IMR-90 (cell line): ENCODE results near the gene STX18. TPM values are rescaled to one million over a fixed set of nuclear protein-coding genes. Genes with fewer than 3 reads are reported as not detected.

ENCODE experiments used
- ATAC-seq: fragments of 200-7000 bp; cut with Tn5 transposase; 2 replicates; pipeline ENCODE4 v1.9.1; 2020; ENCODE audit warnings: low read depth, mild to moderate bottlenecking, moderate library complexity
- BruUV-seq: library from RNA; stranded (reverse); fragments of 400-500 nt; replicated peaks from 2 replicates; lab custom pipeline; 2021; lab: Mats Ljungman, UMichigan
- CTCF ChIA-PET: fragments of 300-600 bp; formaldehyde crosslinking; extraction: SDS; loops from one replicate; lab custom pipeline; 2021; ENCODE audit warnings: antibody characterized with exemption; lab: Yijun Ruan, JAX
- POLR2A ChIA-PET: fragments of 300-600 bp; sonication (Branson Sonifier 250); formaldehyde crosslinking; loops from one replicate; lab custom pipeline; 2022; ENCODE audit warnings: antibody characterized with exemption; ENCODE audit not compliant: unreplicated experiment; lab: Charles Lee
- DNase-seq: peaks from one replicate; pipeline ENCODE4 v3.0.0; 2013
- H2AFZ ChIP-seq: replicated peaks from 2 replicates; pipeline ENCODE3; 2013; ENCODE audit warnings: low read length, mild to moderate bottlenecking; ENCODE audit not compliant: poor library complexity
- H2AK5ac ChIP-seq: 2 replicates; pipeline ENCODE4 v1.6.1; 2013; ENCODE audit warnings: low read depth, low read length, inconsistent platforms
- H2AK9ac ChIP-seq: replicated peaks from 2 replicates; pipeline ENCODE3; 2013; ENCODE audit warnings: mild to moderate bottlenecking, low read depth, low read length, moderate library complexity; ENCODE audit not compliant: poor library complexity
- H2BK120ac ChIP-seq: 2 replicates; pipeline ENCODE4 v1.6.1; 2013; ENCODE audit warnings: low read depth, low read length, inconsistent platforms
- H2BK15ac ChIP-seq: 3 replicates; pipeline ENCODE4 v1.6.1; 2013; ENCODE audit warnings: low read depth, low read length, inconsistent platforms
- H2BK20ac ChIP-seq: 2 replicates; pipeline ENCODE4 v1.6.1; 2013; ENCODE audit warnings: low read depth, mild to moderate bottlenecking, inconsistent platforms, low read length, moderate library complexity
- H2BK5ac ChIP-seq: 2 replicates; pipeline ENCODE4 v1.6.1; 2013; ENCODE audit warnings: mild to moderate bottlenecking, low read depth, low read length, inconsistent platforms; ENCODE audit not compliant: poor library complexity, severe bottlenecking
- H3K14ac ChIP-seq: replicated peaks from 2 replicates; pipeline ENCODE4 v1.6.1; 2013; ENCODE audit warnings: low read depth, low read length, inconsistent platforms
- H3K18ac ChIP-seq: 2 replicates; pipeline ENCODE4 v1.6.1; 2013; ENCODE audit warnings: low read depth, low read length, control low read depth
- H3K23ac ChIP-seq: 2 replicates; pipeline ENCODE4 v1.6.1; 2013; ENCODE audit warnings: low read depth, low read length, inconsistent platforms
- H3K27ac ChIP-seq: 2 replicates; pipeline ENCODE4 v1.5.1; 2013; ENCODE audit warnings: mild to moderate bottlenecking, control low read depth, low read length; ENCODE audit not compliant: insufficient read depth
- H3K27me3 ChIP-seq: 2 replicates; pipeline ENCODE4 v1.6.1; 2013; ENCODE audit warnings: low read length; ENCODE audit not compliant: control insufficient read depth, insufficient read depth
- H3K36me3 ChIP-seq: 2 replicates; pipeline ENCODE4 v1.6.1; 2013; ENCODE audit warnings: low read length, mixed read lengths; ENCODE audit not compliant: control insufficient read depth, insufficient read depth
- H3K4ac ChIP-seq: 2 replicates; pipeline ENCODE4 v1.6.1; 2013; ENCODE audit warnings: low read depth, low read length, inconsistent platforms
- H3K4me1 ChIP-seq: 2 replicates; pipeline ENCODE4 v1.6.1; 2013; ENCODE audit warnings: low read length, mixed read lengths; ENCODE audit not compliant: control insufficient read depth, insufficient read depth
- H3K4me2 ChIP-seq: 2 replicates; pipeline ENCODE4 v1.6.1; 2013; ENCODE audit warnings: low read depth, mild to moderate bottlenecking, control low read depth, low read length, moderate library complexity
- H3K4me3 ChIP-seq: 2 replicates; pipeline ENCODE4 v1.5.1; 2013; ENCODE audit warnings: low read depth, mild to moderate bottlenecking, control low read depth, low read length, moderate library complexity; ENCODE audit not compliant: insufficient read depth
- H3K56ac ChIP-seq: 2 replicates; pipeline ENCODE4 v1.6.1; 2013; ENCODE audit warnings: low read length, inconsistent platforms; ENCODE audit not compliant: insufficient read depth; ENCODE audit errors: extremely low read depth
- H3K79me1 ChIP-seq, 2 experiments: 2 replicates each; pipeline ENCODE4 v1.6.1; 2013; ENCODE audit warnings: low read length in 2 of 2, inconsistent platforms in 1 of 2, low read depth in 1 of 2
- H3K9ac ChIP-seq: 2 replicates; pipeline ENCODE4 v1.6.1; 2013; ENCODE audit warnings: low read depth, low read length, control low read depth
- H3K9me1 ChIP-seq: 2 replicates; pipeline ENCODE4 v1.6.1; 2013; ENCODE audit warnings: low read length, inconsistent platforms; ENCODE audit not compliant: insufficient read depth
- H3K9me3 ChIP-seq: 2 replicates; pipeline ENCODE4 v1.6.1; 2013; ENCODE audit warnings: low read length; ENCODE audit not compliant: control insufficient read depth, insufficient read depth
- H4K20me1 ChIP-seq: 2 replicates; pipeline ENCODE4 v1.6.1; 2013; ENCODE audit warnings: low read length, inconsistent platforms; ENCODE audit not compliant: insufficient read depth
- H4K5ac ChIP-seq: 2 replicates; pipeline ENCODE4 v1.6.1; 2013; ENCODE audit warnings: mild to moderate bottlenecking, low read depth, low read length, control low read depth
- H4K8ac ChIP-seq, 2 experiments: 2 replicates each; pipeline ENCODE4 v1.6.1; 2013; ENCODE audit warnings: low read depth in 2 of 2, low read length in 2 of 2, control low read depth in 1 of 2, inconsistent platforms in 1 of 2
- H4K91ac ChIP-seq: 2 replicates; pipeline ENCODE4 v1.6.1; 2013; ENCODE audit warnings: low read depth, low read length, inconsistent platforms; ENCODE audit not compliant: insufficient read depth
- BHLHE40 ChIP-seq: fragments of 150-350 bp; IDR thresholded peaks from 2 replicates; pipeline ENCODE4 v1.6.1; 2016; ENCODE audit warnings: mild to moderate bottlenecking, low read depth, low read length
- CTCF ChIP-seq: conservative IDR thresholded peaks from 2 replicates; pipeline ENCODE4 v1.5.1; 2012; ENCODE audit warnings: mild to moderate bottlenecking, low read depth, low read length, improper control_type of control experiment
- MAFK ChIP-seq: IDR thresholded peaks from 2 replicates; pipeline ENCODE4 v1.6.1; 2012; ENCODE audit warnings: low read depth, low read length, improper control_type of control experiment
- MAZ ChIP-seq: IDR thresholded peaks from 2 replicates; pipeline ENCODE4 v1.6.1; 2012; ENCODE audit warnings: low read depth, mild to moderate bottlenecking, low read length, improper control_type of control experiment, moderate library complexity, borderline replicate concordance
- MXI1 ChIP-seq: IDR thresholded peaks from 2 replicates; pipeline ENCODE4 v1.6.1; 2012; ENCODE audit warnings: low read depth, mild to moderate bottlenecking, low read length, moderate library complexity, borderline replicate concordance
- NFE2L2 ChIP-seq: fragments of 150-350 bp; IDR thresholded peaks from 2 replicates; pipeline ENCODE4 v1.6.1; 2016; ENCODE audit warnings: low read depth, mild to moderate bottlenecking, low read length
- POLR2A ChIP-seq: IDR thresholded peaks from 2 replicates; pipeline ENCODE4 v1.6.1; 2012; ENCODE audit warnings: mild to moderate bottlenecking, low read depth, low read length
- RCOR1 ChIP-seq: IDR thresholded peaks from 2 replicates; pipeline ENCODE4 v1.6.1; 2012; ENCODE audit warnings: mild to moderate bottlenecking, low read length, improper control_type of control experiment; ENCODE audit not compliant: insufficient replicate concordance
- RFX5 ChIP-seq: IDR thresholded peaks from 2 replicates; pipeline ENCODE4 v1.8.0; 2012; ENCODE audit warnings: low read depth, mild to moderate bottlenecking, low read length, moderate library complexity
- WGBS, 2 experiments: methylation state at CpG; one replicate each; pipeline versions ENCODE4 v1.1.5 to v1.1.7; 2013; ENCODE audit warnings: missing lambda C conversion rate in 2 of 2; ENCODE audit not compliant: insufficient read length in 1 of 2; ENCODE audit errors: extremely low coverage in 2 of 2; 5-methylcytosine and 5-hydroxymethylcytosine counted together
- dilution Hi-C: fragments of 300-500 bp; cut with HindIII; formaldehyde crosslinking; loops from one replicate; pipeline ENCODE4 v1.14.3; 2018; ENCODE audit warnings: low sequenced_read_pairs; ENCODE audit not compliant: unreplicated experiment
- in situ Hi-C: fragments of 300-500 bp; cut with MboI; formaldehyde crosslinking; loops from 3 replicates; pipeline ENCODE4 v1.14.3; 2019; ENCODE audit warnings: low sequenced_read_pairs, inconsistent platforms, mixed read lengths
- intact Hi-C: fragments of 100-400 bp; cut with micrococcal nuclease; formaldehyde crosslinking; loops from 2 replicates; pipeline ENCODE4 v1.10.0; 2022
- polyA plus RNA-seq, 3 experiments: library from polyadenylated mRNA; depleted of rRNA; stranded (reverse); fragments of >200 nt; gene quantifications; 2 replicates each; pipeline ENCODE4 v1.2.3, GENCODE V29; 2012; ENCODE audit warnings: low replicate concordance in 1 of 3
- total RNA-seq: library from RNA; depleted of rRNA; stranded (reverse); fragments of >200 nt; gene quantifications from 2 replicates; pipeline ENCODE4 v1.2.3, GENCODE V29; 2012
- TF ChIP-seq, protein P1 (sequence below): fragments of 150-350 bp; IDR thresholded peaks from 2 replicates; pipeline ENCODE4 v1.6.1; 2016; ENCODE audit warnings: low read depth, mild to moderate bottlenecking, low read length, moderate library complexity, borderline replicate concordance

The STX18 gene
- total and polyA plus RNA-seq, 2 of the 4 experiments (the other 2 are of a cell fraction) = 20.1 to 23.4 TPM

DNA sequence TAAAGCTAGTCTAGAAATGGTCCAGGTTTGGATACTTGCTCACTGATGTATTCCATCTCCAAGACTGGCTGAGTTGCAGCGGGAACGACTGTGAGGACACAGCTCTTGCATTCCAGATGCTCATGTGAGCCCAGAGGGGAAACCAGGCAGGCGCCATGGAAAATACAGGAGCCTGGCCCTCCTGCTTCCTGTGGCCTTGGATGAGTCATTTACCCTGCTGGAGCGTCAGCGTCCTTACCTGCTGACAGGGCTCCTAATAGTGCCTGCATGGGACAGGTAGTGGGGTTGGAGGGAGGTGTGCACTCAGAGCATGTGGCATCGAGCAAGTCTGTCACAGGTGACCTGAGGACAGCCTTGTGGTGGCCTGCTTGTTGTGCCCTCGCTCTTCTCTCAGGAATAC is 85.5 kb downstream of the STX18 start:
- no peaks in the 10 kb centered on the region for H3K27me3 ChIP-seq
- no peak overlapping the region for H2BK15ac ChIP-seq
- H4K5ac ChIP-seq = no peak overlapping the region
- peaks cover 10% of the 10 kb centered on the region for H3K4me1 ChIP-seq
- no peak for DNase-seq
- no peak overlapping the region for H3K9ac ChIP-seq
- 94% methylated on average over 2 of the region's 7 CpGs; no CpG with 5 or more reads in 1 of the 2 experiments for WGBS, 2 experiments
- no peak overlapping the region; the same call in 1 of the 2 replicates for H4K91ac ChIP-seq
- H3K14ac ChIP-seq = no peak overlapping the region
- H2AK9ac ChIP-seq = no peak overlapping the region
- no peak overlapping the region for H3K18ac ChIP-seq
- no peak overlapping the region for H2BK20ac ChIP-seq
- no TSS peak for BruUV-seq
- ChIA-PET POLR2A (no interaction called here), CTCF (interaction anchor here (1.5 kb wide), 1 partner anchor 17 kb away, joined by 3 read pairs; no protein-coding TSS in a partner anchor)
- H3K36me3 ChIP-seq = peaks cover 31% of the 10 kb centered on the region
- H2BK120ac ChIP-seq = no peak overlapping the region
- ATAC-seq = no peak
- H3K4me2 ChIP-seq = no peak overlapping the region
- H3K9me1 ChIP-seq = peaks cover 18% of the 10 kb centered on the region
- TF ChIP-seq RFX5 (no peak), MAZ (no peak), NFE2L2 (no peak), RCOR1 (no peak), POLR2A (no peak), MAFK (no peak), CTCF (no peak), MXI1 (no peak), BHLHE40 (no peak)
- TF ChIP-seq, protein P1, sequence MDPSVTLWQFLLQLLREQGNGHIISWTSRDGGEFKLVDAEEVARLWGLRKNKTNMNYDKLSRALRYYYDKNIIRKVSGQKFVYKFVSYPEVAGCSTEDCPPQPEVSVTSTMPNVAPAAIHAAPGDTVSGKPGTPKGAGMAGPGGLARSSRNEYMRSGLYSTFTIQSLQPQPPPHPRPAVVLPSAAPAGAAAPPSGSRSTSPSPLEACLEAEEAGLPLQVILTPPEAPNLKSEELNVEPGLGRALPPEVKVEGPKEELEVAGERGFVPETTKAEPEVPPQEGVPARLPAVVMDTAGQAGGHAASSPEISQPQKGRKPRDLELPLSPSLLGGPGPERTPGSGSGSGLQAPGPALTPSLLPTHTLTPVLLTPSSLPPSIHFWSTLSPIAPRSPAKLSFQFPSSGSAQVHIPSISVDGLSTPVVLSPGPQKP = no peak
- H4K20me1 ChIP-seq = no peaks in the 10 kb centered on the region
- H3K23ac ChIP-seq = no peak overlapping the region
- no peak overlapping the region for H2AFZ ChIP-seq
- in situ Hi-C loops = no loop called here
- H2AK5ac ChIP-seq = no peak overlapping the region
- H3K4me3 ChIP-seq = no peak overlapping the region
- dilution Hi-C loops = no loop called here
- peaks cover 14 to 21% of the 10 kb centered on the region in 2 experiments for H3K79me1 ChIP-seq
- no peak overlapping the region for H2BK5ac ChIP-seq
- no peak overlapping the region for H3K56ac ChIP-seq
- H3K4ac ChIP-seq = no peak overlapping the region
- H4K8ac ChIP-seq = no peak overlapping the region
- no peak overlapping the region for H3K27ac ChIP-seq
- intact Hi-C loops = no loop called here
- no peaks in the 10 kb centered on the region for H3K9me3 ChIP-seq
